ENCODE measurements around the gene LRRC10B. TPM values are rescaled to one million over a fixed set of nuclear protein-coding genes. Genes with fewer than 3 reads are reported as not detected.

The LRRC10B gene
- total RNA-seq, 4 donors from 2014 or later, result 0.13 to 1.0 TPM; not detected in 2

DNA sequence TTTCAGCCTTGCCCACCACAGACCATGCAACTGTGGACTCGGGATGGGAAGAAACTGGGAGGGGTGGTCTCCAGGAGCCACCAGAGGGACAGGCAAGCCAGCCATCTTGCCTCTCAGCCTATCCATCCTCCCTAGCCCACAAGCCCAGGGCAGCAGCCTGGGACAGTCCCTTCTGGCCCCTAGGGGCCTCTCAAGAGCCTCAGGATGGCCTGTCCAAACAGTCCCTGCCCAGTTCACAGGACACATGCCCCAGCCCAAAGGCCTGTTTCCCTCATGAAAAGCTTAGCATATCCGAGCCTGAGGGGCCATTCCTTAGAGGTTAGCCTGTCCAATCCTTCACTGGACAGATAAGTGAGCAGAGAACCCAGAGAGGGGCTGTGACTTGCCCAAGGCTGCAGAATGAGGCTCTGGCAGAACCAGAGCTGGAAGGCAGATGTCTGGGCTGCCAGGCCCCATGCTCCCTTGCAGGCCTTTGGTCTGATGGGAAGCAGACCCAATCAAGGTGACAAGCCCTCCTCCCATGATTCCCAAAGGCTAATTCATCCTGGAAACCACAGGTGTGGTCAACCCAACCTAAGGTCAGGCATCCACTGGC, 28.2 kb downstream of the LRRC10B start:
- DNase-seq (no peak), ATAC-seq (no peak)
- Histone ChIP-seq H3K27ac (no peak overlapping the region), H3K4me3 (no peak overlapping the region), H3K36me3 (no peaks in the 10 kb centered on the region), H3K4me1 (peaks cover 1 to 3% of the 10 kb centered on the region in 2 donors), H3K27me3 (no peaks in the 10 kb centered on the region), H3K9me3 (no peaks in the 10 kb centered on the region)
- intact Hi-C loops (cut with DNase I; ENCODE audit: low total_unique reads) (no loop called here), in situ Hi-C loops (cut with MboI; ENCODE audit: low sequenced_read_pairs in 4 of 4) (no loop called here)
- TF ChIP-seq, protein P1, sequence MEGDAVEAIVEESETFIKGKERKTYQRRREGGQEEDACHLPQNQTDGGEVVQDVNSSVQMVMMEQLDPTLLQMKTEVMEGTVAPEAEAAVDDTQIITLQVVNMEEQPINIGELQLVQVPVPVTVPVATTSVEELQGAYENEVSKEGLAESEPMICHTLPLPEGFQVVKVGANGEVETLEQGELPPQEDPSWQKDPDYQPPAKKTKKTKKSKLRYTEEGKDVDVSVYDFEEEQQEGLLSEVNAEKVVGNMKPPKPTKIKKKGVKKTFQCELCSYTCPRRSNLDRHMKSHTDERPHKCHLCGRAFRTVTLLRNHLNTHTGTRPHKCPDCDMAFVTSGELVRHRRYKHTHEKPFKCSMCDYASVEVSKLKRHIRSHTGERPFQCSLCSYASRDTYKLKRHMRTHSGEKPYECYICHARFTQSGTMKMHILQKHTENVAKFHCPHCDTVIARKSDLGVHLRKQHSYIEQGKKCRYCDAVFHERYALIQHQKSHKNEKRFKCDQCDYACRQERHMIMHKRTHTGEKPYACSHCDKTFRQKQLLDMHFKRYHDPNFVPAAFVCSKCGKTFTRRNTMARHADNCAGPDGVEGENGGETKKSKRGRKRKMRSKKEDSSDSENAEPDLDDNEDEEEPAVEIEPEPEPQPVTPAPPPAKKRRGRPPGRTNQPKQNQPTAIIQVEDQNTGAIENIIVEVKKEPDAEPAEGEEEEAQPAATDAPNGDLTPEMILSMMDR (IDR thresholded peaks at IDR 0.05 in 4 of 5, conservative IDR thresholded peaks at IDR 0.05 in 1 of 5), result no peak
- no peak for TF ChIP-seq POLR2A (IDR thresholded peaks at IDR 0.05)

DNA sequence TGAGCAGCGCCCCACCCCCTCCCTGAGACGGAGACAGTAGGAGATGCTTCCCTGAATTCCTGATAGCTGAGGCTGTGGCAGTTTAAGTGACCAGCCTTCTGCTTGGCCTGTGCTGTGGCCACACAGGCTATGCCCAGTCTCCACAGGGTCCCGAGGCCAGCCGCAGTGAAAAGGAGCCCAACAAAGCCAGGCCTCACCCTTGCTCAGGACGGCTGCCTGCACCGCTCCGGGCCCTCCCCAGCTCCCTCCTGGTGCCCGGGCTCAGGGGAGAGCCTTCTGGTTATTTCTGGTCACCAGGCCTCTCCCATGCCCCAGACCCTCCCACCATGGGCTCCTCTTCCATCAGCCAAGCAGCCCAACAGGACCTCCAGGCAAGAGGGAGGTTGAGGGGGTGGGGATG, 28.8 kb downstream of the LRRC10B start:
- Histone ChIP-seq H3K36me3 (no peaks in the 10 kb centered on the region), H3K4me3 (no peak overlapping the region), H3K27me3 (no peaks in the 10 kb centered on the region), H3K9me3 (no peaks in the 10 kb centered on the region), H3K27ac (no peak overlapping the region), H3K4me1 (peaks cover 6% of the 10 kb centered on the region in 2 donors)
- no peak for ATAC-seq
- in situ Hi-C loops (cut with MboI; ENCODE audit: low sequenced_read_pairs in 4 of 4) (no loop called here), intact Hi-C loops (cut with DNase I; ENCODE audit: low total_unique reads) (no loop called here)
- TF ChIP-seq, protein P1 (IDR thresholded peaks at IDR 0.05 in 4 of 5, conservative IDR thresholded peaks at IDR 0.05 in 1 of 5), result no peak
- TF ChIP-seq POLR2A (IDR thresholded peaks at IDR 0.05), result no peak
- no peak for DNase-seq

DNA sequence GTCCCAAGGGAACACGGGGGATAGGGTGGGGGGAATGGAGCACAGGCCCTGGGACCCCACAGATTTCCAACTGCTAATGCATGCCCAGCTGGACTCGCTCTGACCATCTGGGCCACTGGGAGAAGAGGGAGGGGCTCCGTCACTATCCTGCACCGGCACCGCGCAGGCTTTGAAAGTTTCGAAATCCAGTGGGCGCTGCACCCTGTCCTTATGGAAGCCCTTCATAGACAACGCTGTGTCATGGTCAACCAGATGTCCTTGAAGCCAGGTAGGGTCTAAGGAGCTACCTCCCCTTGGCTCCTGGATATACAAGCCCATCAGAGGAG, 30.1 kb downstream of the LRRC10B start:
- Histone ChIP-seq H3K27ac (no peak overlapping the region), H3K9me3 (no peaks in the 10 kb centered on the region), H3K36me3 (no peaks in the 10 kb centered on the region), H3K4me3 (no peak overlapping the region), H3K27me3 (no peaks in the 10 kb centered on the region), H3K4me1 (peaks cover 6% of the 10 kb centered on the region in 2 donors)
- DNase-seq, result no peak
- in situ Hi-C loops (cut with MboI; ENCODE audit: low sequenced_read_pairs in 4 of 4), result no loop called here
- intact Hi-C loops (cut with DNase I; ENCODE audit: low total_unique reads), result no loop called here
- no peak for ATAC-seq
- TF ChIP-seq, protein P1 (IDR thresholded peaks at IDR 0.05 in 4 of 5, conservative IDR thresholded peaks at IDR 0.05 in 1 of 5), result no peak
- no peak for TF ChIP-seq POLR2A (IDR thresholded peaks at IDR 0.05)

DNA sequence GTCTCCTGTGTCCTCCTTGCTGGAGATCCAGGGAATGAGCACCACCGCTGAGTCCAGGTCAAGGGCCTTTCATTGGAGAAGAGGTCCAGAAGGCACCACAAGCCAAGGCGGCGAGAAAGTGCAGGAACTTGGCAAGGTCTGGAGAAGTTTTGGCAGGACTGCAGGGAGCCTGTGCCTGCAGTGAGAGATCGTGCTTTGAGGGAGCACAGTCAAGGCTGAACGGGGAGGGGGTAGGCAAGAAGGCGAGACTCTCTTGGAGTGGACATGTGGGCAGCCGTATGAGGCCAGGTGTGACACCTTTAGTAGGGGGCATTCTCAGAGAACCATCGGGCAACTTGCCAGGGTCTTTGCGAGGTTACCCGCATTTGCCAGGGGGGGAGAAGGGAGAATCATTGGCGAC, 30.5 kb downstream of the LRRC10B start:
- no peak for ATAC-seq
- no peaks in the 10 kb centered on the region for H3K27me3 ChIP-seq

More for the DNA sequence above, 30.5 kb downstream of the LRRC10B start:
- Histone ChIP-seq H3K4me1 (peaks cover 6% of the 10 kb centered on the region in 2 donors), H3K9me3 (no peaks in the 10 kb centered on the region), H3K4me3 (no peak overlapping the region), H3K36me3 (no peaks in the 10 kb centered on the region), H3K27ac (no peak overlapping the region)
- intact Hi-C loops (cut with DNase I; ENCODE audit: low total_unique reads) (no loop called here), in situ Hi-C loops (cut with MboI; ENCODE audit: low sequenced_read_pairs in 4 of 4) (no loop called here)
- DNase-seq, result no peak
- TF ChIP-seq, protein P1 (IDR thresholded peaks at IDR 0.05 in 4 of 5, conservative IDR thresholded peaks at IDR 0.05 in 1 of 5), result no peak
- TF ChIP-seq POLR2A (IDR thresholded peaks at IDR 0.05), result no peak

All from gastrocnemius medialis (tissue), 4 donors.